ENCODE data around the gene OSBPL2.

The OSBPL2 gene

GRCh38 chr20:62235777-62236157 is 2.6 kb upstream of the OSBPL2 start:
- DNase-seq (ENCODE audit: low read depth, low spot score): no peak

- DNase-seq (ENCODE audit: low read depth, low spot score): no peak
Measured at GRCh38 chr20:62236200-62236599, 2.1 kb upstream of the OSBPL2 start.

GRCh38 chr20:62236766-62237513 is 1.4 kb upstream of the OSBPL2 start:
- DNase-seq (ENCODE audit: low read depth, low spot score): peak; percentile 82

- no peak for DNase-seq (ENCODE audit: low read depth, low spot score)
Measured at GRCh38 chr20:62237514-62237800, 864 bp upstream of the OSBPL2 start.

GRCh38 chr20:62238569-62239277 is 402 bp downstream of the OSBPL2 start:
- no peak for DNase-seq (ENCODE audit: low read depth, low spot score)

GRCh38 chr20:62239278-62239879 is 1.1 kb downstream of the OSBPL2 start:
- DNase-seq (ENCODE audit: low read depth, low spot score): no peak

- no peak for DNase-seq (ENCODE audit: low read depth, low spot score)
Measured at GRCh38 chr20:62240020-62240685, 1.8 kb downstream of the OSBPL2 start.

GRCh38 chr20:62241506-62241905 is 3.2 kb downstream of the OSBPL2 start:
- no peak for DNase-seq (ENCODE audit: low read depth, low spot score)

- DNase-seq (ENCODE audit: low read depth, low spot score): no peak
Measured at GRCh38 chr20:62242176-62242575, 3.9 kb downstream of the OSBPL2 start.

GRCh38 chr20:62243106-62243505 is 4.8 kb downstream of the OSBPL2 start:
- no peak for DNase-seq (ENCODE audit: low read depth, low spot score)

- DNase-seq (ENCODE audit: low read depth, low spot score): no peak
Measured at GRCh38 chr20:62243906-62244515, 5.7 kb downstream of the OSBPL2 start.

- DNase-seq (ENCODE audit: low read depth, low spot score): no peak
Measured at GRCh38 chr20:62244644-62245108, 6.4 kb downstream of the OSBPL2 start.

- DNase-seq (ENCODE audit: low read depth, low spot score): no peak
Measured at GRCh38 chr20:62245911-62246280, 7.6 kb downstream of the OSBPL2 start.

- no peak for DNase-seq (ENCODE audit: low read depth, low spot score)
Measured at GRCh38 chr20:62246431-62246830, 8.1 kb downstream of the OSBPL2 start.

- DNase-seq (ENCODE audit: low read depth, low spot score): peak; percentile 32
Measured at GRCh38 chr20:62246872-62247652, 8.7 kb downstream of the OSBPL2 start.

- DNase-seq (ENCODE audit: low read depth, low spot score): no peak
Measured at GRCh38 chr20:62248890-62249560, 10.7 kb downstream of the OSBPL2 start.

- no peak for DNase-seq (ENCODE audit: low read depth, low spot score)
Measured at GRCh38 chr20:62252342-62252966, 14.1 kb downstream of the OSBPL2 start.

- no peak for DNase-seq (ENCODE audit: low read depth, low spot score)
Measured at GRCh38 chr20:62253398-62253797, 15.1 kb downstream of the OSBPL2 start.

- peak; percentile 27 for DNase-seq (ENCODE audit: low read depth, low spot score)
Measured at GRCh38 chr20:62254021-62254724, 15.9 kb downstream of the OSBPL2 start.

- no peak for DNase-seq (ENCODE audit: low read depth, low spot score)
Measured at GRCh38 chr20:62255976-62256375, 17.7 kb downstream of the OSBPL2 start.

Data from ELF-1 (cell line).